GM12878 (cell line): ENCODE measurements around the gene BAAT. TPM values are rescaled to one million over a fixed set of nuclear protein-coding genes. Genes with fewer than 3 reads are reported as not detected.

Experiments used
- ATAC-seq: fragments of 200-7000 bp; cut with Tn5 transposase; 3 replicates; pipeline ENCODE4 v1.9.1; 2020; ENCODE audit warnings: mild to moderate bottlenecking, moderate library complexity
- BruUV-seq: library from RNA; stranded (reverse); fragments of 400-500 nt; replicated peaks from 2 replicates; lab custom pipeline; 2021; lab: Mats Ljungman, UMichigan
- CTCF ChIA-PET: fragments of 300-600 bp; sonication (Branson Sonifier 250); formaldehyde crosslinking; extraction: SDS; loops from one replicate; lab custom pipeline; 2021; ENCODE audit warnings: inconsistent platforms; lab: Yijun Ruan, JAX
- POLR2A ChIA-PET: fragments of 350-600 bp; formaldehyde crosslinking; extraction: SDS; loops from one replicate; lab custom pipeline; 2021; ENCODE audit warnings: inconsistent platforms; lab: Charles Lee
- RAD21 ChIA-PET: fragments of 300-600 bp; sonication (Branson Sonifier 250); formaldehyde crosslinking; loops from one replicate; lab custom pipeline; 2023; ENCODE audit warnings: antibody characterized with exemption; ENCODE audit not compliant: unreplicated experiment; lab: Charles Lee
- SMC1A ChIA-PET: fragments of 300-600 bp; sonication (Branson Sonifier 250); formaldehyde crosslinking; loops from one replicate; lab custom pipeline; 2023; ENCODE audit not compliant: unreplicated experiment, uncharacterized antibody; lab: Charles Lee
- DNase-seq: peaks from one replicate; pipeline ENCODE4 v3.0.0-alpha.2; 2011; ENCODE audit warnings: low read depth, low spot score
- FAIRE-seq: peaks from 3 replicates; lab custom pipeline; 2011; peaks lifted over from hg19 to GRCh38; lab: Jason Lieb, UNC
- H2AFZ ChIP-seq: 2 replicates; pipeline ENCODE4 v1.6.0; 2011; ENCODE audit warnings: low read depth, low read length, control low read depth; ENCODE audit not compliant: control insufficient read depth
- H3K27ac ChIP-seq: 2 replicates; pipeline ENCODE4 v1.5.1; 2011; ENCODE audit warnings: control low read depth; ENCODE audit not compliant: control insufficient read depth, insufficient read depth
- H3K27me3 ChIP-seq, 2 experiments: replicated peaks in 1 of 2; 2 replicates each; pipeline versions ENCODE4 v1.6.0 to v1.6.1; 2011; ENCODE audit warnings: low read length in 1 of 2; ENCODE audit not compliant: control insufficient read depth in 2 of 2, insufficient read depth in 2 of 2
- H3K36me3 ChIP-seq, 2 experiments: 2 replicates each; pipeline ENCODE4 v1.5.1; 2011; ENCODE audit warnings: low read length in 1 of 2; ENCODE audit not compliant: control insufficient read depth in 2 of 2, insufficient read depth in 2 of 2
- H3K4me1 ChIP-seq: 2 replicates; pipeline ENCODE4 v1.6.1; 2011; ENCODE audit warnings: mild to moderate bottlenecking, low read length, moderate library complexity, mixed read lengths; ENCODE audit not compliant: control insufficient read depth, insufficient read depth
- H3K4me2 ChIP-seq: 2 replicates; pipeline ENCODE4 v1.6.0; 2011; ENCODE audit warnings: control low read depth; ENCODE audit not compliant: control insufficient read depth, insufficient read depth
- H3K4me3 ChIP-seq: fragments of 200-600 bp; sonication (generic); 2 replicates; pipeline ENCODE4 v1.5.1; 2016
- H3K79me2 ChIP-seq: 2 replicates; pipeline ENCODE4 v1.6.0; 2011; ENCODE audit warnings: low read length; ENCODE audit not compliant: control insufficient read depth, insufficient read depth
- H3K9ac ChIP-seq: 2 replicates; pipeline ENCODE4 v1.8.0; 2011; ENCODE audit warnings: low read length, control low read depth, mixed read lengths; ENCODE audit not compliant: control insufficient read depth, insufficient read depth
- H3K9me3 ChIP-seq: replicated peaks from 3 replicates; pipeline ENCODE4 v1.5.1; 2011; ENCODE audit warnings: mild to moderate bottlenecking, low read length; ENCODE audit not compliant: control insufficient read depth, insufficient read depth
- H4K20me1 ChIP-seq: 2 replicates; pipeline ENCODE4 v1.6.0; 2011; ENCODE audit not compliant: control insufficient read depth, insufficient read depth
- CEBPB ChIP-seq, 2 experiments: fragments of 150-350 bp in 1 of 2; IDR thresholded peaks; 2 replicates each; pipeline ENCODE4 v1.6.1; 2012 to 2014; ENCODE audit warnings: low read depth in 2 of 2, low read length in 2 of 2, borderline replicate concordance in 1 of 2, inconsistent platforms in 1 of 2
- DPF2 ChIP-seq: fragments of 450-650 bp; IDR thresholded peaks from 2 replicates; pipeline ENCODE4 v1.6.1; 2017; ENCODE audit warnings: mild to moderate bottlenecking
- GABPA ChIP-seq: IDR thresholded peaks from 2 replicates; pipeline ENCODE4 v1.6.1; 2014; ENCODE audit warnings: antibody characterized with exemption, low read depth, mild to moderate bottlenecking, inconsistent platforms
- MTA2 ChIP-seq: fragments of 450-650 bp; IDR thresholded peaks from 2 replicates; pipeline ENCODE4 v1.6.1; 2016; ENCODE audit warnings: low read depth, mild to moderate bottlenecking, moderate library complexity
- MTA3 ChIP-seq: IDR thresholded peaks from 2 replicates; pipeline ENCODE4 v1.6.1; 2012; ENCODE audit warnings: low read length, inconsistent platforms, borderline replicate concordance
- POLR2AphosphoS5 ChIP-seq: IDR thresholded peaks from 2 replicates; pipeline ENCODE4 v1.6.1; 2011; ENCODE audit warnings: mild to moderate bottlenecking, low read length, inconsistent platforms
- SMAD1 ChIP-seq: fragments of 450-650 bp; IDR thresholded peaks from 2 replicates; pipeline ENCODE4 v1.6.1; 2018; ENCODE audit warnings: mild to moderate bottlenecking, low read depth; ENCODE audit not compliant: partially characterized antibody
- SREBF1 ChIP-seq: IDR thresholded peaks from 2 replicates; pipeline ENCODE4 v1.6.1; 2012; ENCODE audit warnings: mild to moderate bottlenecking, low read length
- STAT3 ChIP-seq: IDR thresholded peaks from 2 replicates; pipeline ENCODE4 v1.6.1; 2011; ENCODE audit warnings: low read depth, low read length, improper control_type of control experiment
- WGBS: methylation state at CpG from one replicate; pipeline ENCODE4 v1.1.6; 2016; ENCODE audit warnings: low lambda C conversion rate; ENCODE audit not compliant: insufficient replicate concordance, insufficient coverage; ENCODE audit errors: missing lambda C conversion rate; 5-methylcytosine and 5-hydroxymethylcytosine counted together
- in situ Hi-C: fragments of 300-500 bp; cut with MboI; formaldehyde crosslinking; loops from 9 replicates; pipeline ENCODE4 v1.14.3; 2018; ENCODE audit warnings: mixed read lengths
- intact Hi-C: fragments of 100-400 bp; cut with micrococcal nuclease; formaldehyde crosslinking; loops from one replicate; pipeline ENCODE4 v1.14.2; 2022; ENCODE audit not compliant: unreplicated experiment
- polyA plus RNA-seq, 11 experiments: library from polyadenylated mRNA; depleted of rRNA in 4 of 11; unstranded in 6 of 11; stranded (reverse) in 5 of 11; fragments of >200 nt; fragmentation: Nextera tagmentation in 4 of 11; fragmentation: Illumina TruSeq in 1 of 11; extraction: Ambion mirVana in 4 of 11; extraction: Trizol in 1 of 11; gene quantifications; 1 replicate in 1 of 11; 2 replicates in 10 of 11; pipeline versions ENCODE4 v1.2.1 to v1.2.3, GENCODE V29; 2011 to 2016; ENCODE audit warnings: inconsistent platforms in 2 of 11, missing spikeins in 2 of 11, low read depth in 1 of 11
- total RNA-seq, 4 experiments: library from RNA; depleted of rRNA in 3 of 4; stranded (reverse); fragments of >200 nt in 3 of 4; fragmentation: Illumina TruSeq in 1 of 4; extraction: Trizol in 1 of 4; gene quantifications; 2 replicates each; pipeline versions ENCODE4 v1.2.1 to v1.2.3, GENCODE V29; 2013 to 2021
- TF ChIP-seq, protein P1 (sequence below): fragments of 450-650 bp; IDR thresholded peaks from 2 replicates; pipeline ENCODE4 v1.6.1; 2017; ENCODE audit warnings: low read depth, mild to moderate bottlenecking, moderate library complexity
- TF ChIP-seq, protein P2 (sequence below): fragments of 450-650 bp; IDR thresholded peaks from 2 replicates; pipeline ENCODE4 v1.6.1; 2016; ENCODE audit warnings: mild to moderate bottlenecking, moderate library complexity, borderline replicate concordance

Gene BAAT
- total and polyA plus RNA-seq, 10 of the 15 experiments (the other 5 are each of a cell fraction or from before 2014, with no cell fraction given), result 0.02 to 0.26 (median 0.06) TPM; not detected in 2

GRCh38 chr9:101333490-101333889, 51.3 kb downstream of the BAAT start:
- no peaks in the 10 kb centered on the region for H3K4me1 ChIP-seq
- H3K36me3 ChIP-seq, result no peaks in the 10 kb centered on the region
- no TSS peak for BruUV-seq
- H4K20me1 ChIP-seq, result no peaks in the 10 kb centered on the region
- intact Hi-C loops, result no loop called here
- no peak for TF ChIP-seq POLR2AphosphoS5
- FAIRE-seq (no peak), ATAC-seq (no peak), DNase-seq (no peak)
- 24% methylated on average over 4 of the region's 4 CpGs for WGBS
- H3K4me2 ChIP-seq, result no peak overlapping the region
- no peak overlapping the region for H3K9ac ChIP-seq
- H3K79me2 ChIP-seq, result no peaks in the 10 kb centered on the region
- H3K27ac ChIP-seq, result no peak overlapping the region
- ChIA-PET POLR2A (no interaction called here), CTCF (no interaction called here), SMC1A (no interaction called here), RAD21 (no interaction called here)
- no peaks in the 10 kb centered on the region for H3K27me3 ChIP-seq
- no peak overlapping the region for H3K4me3 ChIP-seq
- no peaks in the 10 kb centered on the region for H3K9me3 ChIP-seq
- in situ Hi-C loops, result no loop called here
- H2AFZ ChIP-seq, result no peak overlapping the region

DNA sequence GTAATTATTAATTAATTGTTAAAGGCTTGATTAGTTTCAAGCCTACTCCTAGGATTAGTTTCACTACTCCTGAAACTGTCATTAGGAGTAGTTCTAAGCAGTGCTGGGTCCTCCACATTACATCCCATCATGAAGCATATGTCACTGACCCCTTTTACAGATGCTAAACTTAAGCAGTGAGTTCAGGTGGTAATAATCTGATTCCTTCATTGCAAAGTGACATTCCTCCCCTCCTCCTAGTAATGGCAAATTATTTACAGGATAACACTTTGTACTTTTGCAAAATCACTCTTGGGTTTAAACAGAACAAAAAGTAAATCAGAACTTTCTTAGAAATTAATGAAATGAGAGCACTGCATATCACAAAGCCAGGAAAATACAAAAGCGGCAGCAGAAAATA, 52.4 kb downstream of the BAAT start:
- no peaks in the 10 kb centered on the region for H3K9me3 ChIP-seq
- no peak for DNase-seq
- in situ Hi-C loops (no loop called here), intact Hi-C loops (no loop called here)
- FAIRE-seq, result no peak
- H3K4me1 ChIP-seq, result no peaks in the 10 kb centered on the region
- no peak for ATAC-seq
- H3K79me2 ChIP-seq, result no peaks in the 10 kb centered on the region
- ChIA-PET SMC1A (no interaction called here), RAD21 (no interaction called here), POLR2A (no interaction called here), CTCF (no interaction called here)
- H2AFZ ChIP-seq, result no peak overlapping the region
- no peak overlapping the region for H3K4me3 ChIP-seq
- WGBS, result 31% methylated on average over 1 of the region's 1 CpG
- no peaks in the 10 kb centered on the region for H3K27me3 ChIP-seq
- H3K9ac ChIP-seq, result no peak overlapping the region
- H3K4me2 ChIP-seq, result no peak overlapping the region
- no peak overlapping the region for H3K27ac ChIP-seq
- BruUV-seq, result no TSS peak
- no peaks in the 10 kb centered on the region for H4K20me1 ChIP-seq
- H3K36me3 ChIP-seq, result no peaks in the 10 kb centered on the region
- TF ChIP-seq MTA3 (no peak), DPF2 (no peak), CEBPB (IDR thresholded peaks at IDR 0.05; ENCODE audit: borderline replicate concordance in 1 of 2, low read depth in 2 of 2, low read length in 2 of 2) (no peak), STAT3 (no peak), SMAD1 (no peak), MTA2 (no peak), SREBF1 (no peak), GABPA (no peak)
- TF ChIP-seq, protein P1, sequence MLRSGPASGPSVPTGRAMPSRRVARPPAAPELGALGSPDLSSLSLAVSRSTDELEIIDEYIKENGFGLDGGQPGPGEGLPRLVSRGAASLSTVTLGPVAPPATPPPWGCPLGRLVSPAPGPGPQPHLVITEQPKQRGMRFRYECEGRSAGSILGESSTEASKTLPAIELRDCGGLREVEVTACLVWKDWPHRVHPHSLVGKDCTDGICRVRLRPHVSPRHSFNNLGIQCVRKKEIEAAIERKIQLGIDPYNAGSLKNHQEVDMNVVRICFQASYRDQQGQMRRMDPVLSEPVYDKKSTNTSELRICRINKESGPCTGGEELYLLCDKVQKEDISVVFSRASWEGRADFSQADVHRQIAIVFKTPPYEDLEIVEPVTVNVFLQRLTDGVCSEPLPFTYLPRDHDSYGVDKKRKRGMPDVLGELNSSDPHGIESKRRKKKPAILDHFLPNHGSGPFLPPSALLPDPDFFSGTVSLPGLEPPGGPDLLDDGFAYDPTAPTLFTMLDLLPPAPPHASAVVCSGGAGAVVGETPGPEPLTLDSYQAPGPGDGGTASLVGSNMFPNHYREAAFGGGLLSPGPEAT, result no peak
- TF ChIP-seq, protein P2, sequence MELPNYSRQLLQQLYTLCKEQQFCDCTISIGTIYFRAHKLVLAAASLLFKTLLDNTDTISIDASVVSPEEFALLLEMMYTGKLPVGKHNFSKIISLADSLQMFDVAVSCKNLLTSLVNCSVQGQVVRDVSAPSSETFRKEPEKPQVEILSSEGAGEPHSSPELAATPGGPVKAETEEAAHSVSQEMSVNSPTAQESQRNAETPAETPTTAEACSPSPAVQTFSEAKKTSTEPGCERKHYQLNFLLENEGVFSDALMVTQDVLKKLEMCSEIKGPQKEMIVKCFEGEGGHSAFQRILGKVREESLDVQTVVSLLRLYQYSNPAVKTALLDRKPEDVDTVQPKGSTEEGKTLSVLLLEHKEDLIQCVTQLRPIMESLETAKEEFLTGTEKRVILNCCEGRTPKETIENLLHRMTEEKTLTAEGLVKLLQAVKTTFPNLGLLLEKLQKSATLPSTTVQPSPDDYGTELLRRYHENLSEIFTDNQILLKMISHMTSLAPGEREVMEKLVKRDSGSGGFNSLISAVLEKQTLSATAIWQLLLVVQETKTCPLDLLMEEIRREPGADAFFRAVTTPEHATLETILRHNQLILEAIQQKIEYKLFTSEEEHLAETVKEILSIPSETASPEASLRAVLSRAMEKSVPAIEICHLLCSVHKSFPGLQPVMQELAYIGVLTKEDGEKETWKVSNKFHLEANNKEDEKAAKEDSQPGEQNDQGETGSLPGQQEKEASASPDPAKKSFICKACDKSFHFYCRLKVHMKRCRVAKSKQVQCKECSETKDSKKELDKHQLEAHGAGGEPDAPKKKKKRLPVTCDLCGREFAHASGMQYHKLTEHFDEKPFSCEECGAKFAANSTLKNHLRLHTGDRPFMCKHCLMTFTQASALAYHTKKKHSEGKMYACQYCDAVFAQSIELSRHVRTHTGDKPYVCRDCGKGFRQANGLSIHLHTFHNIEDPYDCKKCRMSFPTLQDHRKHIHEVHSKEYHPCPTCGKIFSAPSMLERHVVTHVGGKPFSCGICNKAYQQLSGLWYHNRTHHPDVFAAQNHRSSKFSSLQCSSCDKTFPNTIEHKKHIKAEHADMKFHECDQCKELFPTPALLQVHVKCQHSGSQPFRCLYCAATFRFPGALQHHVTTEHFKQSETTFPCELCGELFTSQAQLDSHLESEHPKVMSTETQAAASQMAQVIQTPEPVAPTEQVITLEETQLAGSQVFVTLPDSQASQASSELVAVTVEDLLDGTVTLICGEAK, result no peak
